Neural cell (in vitro differentiated cells): ENCODE results near the gene CFTR.

ENCODE experiments used
- EP300 ChIP-seq: fragments of 450-650 bp; conservative IDR thresholded peaks from 2 replicates; pipeline ENCODE4 v1.6.1; 2014; ENCODE audit warnings: antibody characterized with exemption, mild to moderate bottlenecking, moderate library complexity; ENCODE audit not compliant: poor library complexity, severe bottlenecking
- MXI1 ChIP-seq: fragments of 450-650 bp; conservative IDR thresholded peaks from 2 replicates; pipeline ENCODE4 v1.6.1; 2014; ENCODE audit warnings: antibody characterized with exemption, mild to moderate bottlenecking; ENCODE audit not compliant: poor library complexity, severe bottlenecking
- POLR2AphosphoS5 ChIP-seq: IDR thresholded peaks from 2 replicates; pipeline ENCODE4 v1.6.1; 2012
- SMC3 ChIP-seq: fragments of 450-650 bp; conservative IDR thresholded peaks from 2 replicates; pipeline ENCODE4 v1.6.1; 2014; ENCODE audit warnings: antibody characterized with exemption, mild to moderate bottlenecking, moderate library complexity; ENCODE audit not compliant: poor library complexity
- TF ChIP-seq, protein P1 (sequence below): fragments of 450-650 bp; IDR thresholded peaks from 2 replicates; pipeline ENCODE4 v1.5.1; 2014; ENCODE audit warnings: antibody characterized with exemption, mild to moderate bottlenecking, moderate library complexity; ENCODE audit not compliant: poor library complexity, severe bottlenecking
- TF ChIP-seq, protein P2 (sequence below): IDR thresholded peaks from 2 replicates; pipeline ENCODE4 v1.6.1; 2012; ENCODE audit warnings: borderline replicate concordance

DNA sequence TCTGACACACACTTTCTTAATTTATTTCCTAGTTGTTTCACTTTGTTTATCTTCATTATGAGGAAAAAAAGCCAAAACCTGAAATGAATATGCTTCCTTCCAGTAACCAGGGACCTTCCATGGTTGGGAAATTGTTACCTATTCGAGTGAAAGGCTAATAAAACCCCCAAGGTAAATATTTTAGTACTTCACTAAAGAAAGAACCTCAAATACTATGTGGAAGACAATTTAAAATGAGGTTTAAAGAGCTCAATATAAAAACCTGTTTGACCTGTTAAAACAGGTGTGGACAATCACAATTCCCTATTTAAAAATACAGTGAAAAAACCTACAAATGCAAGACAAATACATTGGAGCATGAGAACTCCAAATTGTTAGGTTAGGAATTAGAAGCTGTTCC, 192.6 kb downstream of the CFTR start:
- TF ChIP-seq, protein P1, sequence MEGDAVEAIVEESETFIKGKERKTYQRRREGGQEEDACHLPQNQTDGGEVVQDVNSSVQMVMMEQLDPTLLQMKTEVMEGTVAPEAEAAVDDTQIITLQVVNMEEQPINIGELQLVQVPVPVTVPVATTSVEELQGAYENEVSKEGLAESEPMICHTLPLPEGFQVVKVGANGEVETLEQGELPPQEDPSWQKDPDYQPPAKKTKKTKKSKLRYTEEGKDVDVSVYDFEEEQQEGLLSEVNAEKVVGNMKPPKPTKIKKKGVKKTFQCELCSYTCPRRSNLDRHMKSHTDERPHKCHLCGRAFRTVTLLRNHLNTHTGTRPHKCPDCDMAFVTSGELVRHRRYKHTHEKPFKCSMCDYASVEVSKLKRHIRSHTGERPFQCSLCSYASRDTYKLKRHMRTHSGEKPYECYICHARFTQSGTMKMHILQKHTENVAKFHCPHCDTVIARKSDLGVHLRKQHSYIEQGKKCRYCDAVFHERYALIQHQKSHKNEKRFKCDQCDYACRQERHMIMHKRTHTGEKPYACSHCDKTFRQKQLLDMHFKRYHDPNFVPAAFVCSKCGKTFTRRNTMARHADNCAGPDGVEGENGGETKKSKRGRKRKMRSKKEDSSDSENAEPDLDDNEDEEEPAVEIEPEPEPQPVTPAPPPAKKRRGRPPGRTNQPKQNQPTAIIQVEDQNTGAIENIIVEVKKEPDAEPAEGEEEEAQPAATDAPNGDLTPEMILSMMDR, result no peak
- TF ChIP-seq POLR2AphosphoS5 (no peak), MXI1 (no peak), SMC3 (no peak), EP300 (no peak)
- TF ChIP-seq, protein P2, sequence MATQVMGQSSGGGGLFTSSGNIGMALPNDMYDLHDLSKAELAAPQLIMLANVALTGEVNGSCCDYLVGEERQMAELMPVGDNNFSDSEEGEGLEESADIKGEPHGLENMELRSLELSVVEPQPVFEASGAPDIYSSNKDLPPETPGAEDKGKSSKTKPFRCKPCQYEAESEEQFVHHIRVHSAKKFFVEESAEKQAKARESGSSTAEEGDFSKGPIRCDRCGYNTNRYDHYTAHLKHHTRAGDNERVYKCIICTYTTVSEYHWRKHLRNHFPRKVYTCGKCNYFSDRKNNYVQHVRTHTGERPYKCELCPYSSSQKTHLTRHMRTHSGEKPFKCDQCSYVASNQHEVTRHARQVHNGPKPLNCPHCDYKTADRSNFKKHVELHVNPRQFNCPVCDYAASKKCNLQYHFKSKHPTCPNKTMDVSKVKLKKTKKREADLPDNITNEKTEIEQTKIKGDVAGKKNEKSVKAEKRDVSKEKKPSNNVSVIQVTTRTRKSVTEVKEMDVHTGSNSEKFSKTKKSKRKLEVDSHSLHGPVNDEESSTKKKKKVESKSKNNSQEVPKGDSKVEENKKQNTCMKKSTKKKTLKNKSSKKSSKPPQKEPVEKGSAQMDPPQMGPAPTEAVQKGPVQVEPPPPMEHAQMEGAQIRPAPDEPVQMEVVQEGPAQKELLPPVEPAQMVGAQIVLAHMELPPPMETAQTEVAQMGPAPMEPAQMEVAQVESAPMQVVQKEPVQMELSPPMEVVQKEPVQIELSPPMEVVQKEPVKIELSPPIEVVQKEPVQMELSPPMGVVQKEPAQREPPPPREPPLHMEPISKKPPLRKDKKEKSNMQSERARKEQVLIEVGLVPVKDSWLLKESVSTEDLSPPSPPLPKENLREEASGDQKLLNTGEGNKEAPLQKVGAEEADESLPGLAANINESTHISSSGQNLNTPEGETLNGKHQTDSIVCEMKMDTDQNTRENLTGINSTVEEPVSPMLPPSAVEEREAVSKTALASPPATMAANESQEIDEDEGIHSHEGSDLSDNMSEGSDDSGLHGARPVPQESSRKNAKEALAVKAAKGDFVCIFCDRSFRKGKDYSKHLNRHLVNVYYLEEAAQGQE, result no peak
